ENCODE measurements around the gene GATAD2B.

GATAD2B gene

GRCh38 chr1:153779781-153780541 lies 142.8 kb downstream of the GATAD2B start:
- H3K27me3 ChIP-seq (ENCODE audit: low read depth), result no peaks in the 10 kb centered on the region
- in situ Hi-C loops (cut with MboI; ENCODE audit: low sequenced_read_pairs), result loop anchor here (25.0 kb wide), 1 partner anchor 207 kb away; the partner anchor contains the start of genes JTB, RAB13 and RPS27
- H3K36me3 ChIP-seq (replicated peaks), result no peaks in the 10 kb centered on the region
- H3K4me3 ChIP-seq, result no peak overlapping the region
- H3K4me1 ChIP-seq, result peaks cover 9% of the 10 kb centered on the region
- no peaks in the 10 kb centered on the region for H3K9me3 ChIP-seq
- DNase-seq (ENCODE audit: low spot score in 2 of 2), result no peak

GRCh38 chr1:153778824-153779519 lies 143.8 kb downstream of the GATAD2B start:
- in situ Hi-C loops (cut with MboI; ENCODE audit: low sequenced_read_pairs), result loop anchor here (25.0 kb wide), 1 partner anchor 208 kb away; the partner anchor contains the start of genes JTB, RAB13 and RPS27
- Histone ChIP-seq H3K4me3 (no peak overlapping the region), H3K27me3 (ENCODE audit: low read depth) (no peaks in the 10 kb centered on the region), H3K9me3 (no peaks in the 10 kb centered on the region), H3K36me3 (replicated peaks) (no peaks in the 10 kb centered on the region; the same call in 1 of the 2 replicates), H3K4me1 (peaks cover 12% of the 10 kb centered on the region)
- no peak for DNase-seq (ENCODE audit: low spot score in 2 of 2)

- H3K4me1 ChIP-seq, result peaks cover 9% of the 10 kb centered on the region; the same call in 1 of the 2 replicates
- no peak for DNase-seq (ENCODE audit: low spot score in 2 of 2)
- no peaks in the 10 kb centered on the region for H3K27me3 ChIP-seq (ENCODE audit: low read depth)
- H3K9me3 ChIP-seq, result no peaks in the 10 kb centered on the region
- in situ Hi-C loops (cut with MboI; ENCODE audit: low sequenced_read_pairs), result loop anchor here (25.0 kb wide), 1 partner anchor 209 kb away; the partner anchor contains the start of genes JTB, RAB13 and RPS27
- no peak overlapping the region for H3K4me3 ChIP-seq
- peaks cover 4% of the 10 kb centered on the region; the same call in 1 of the 2 replicates for H3K36me3 ChIP-seq (replicated peaks)
Measured at GRCh38 chr1:153778051-153778823, 144.5 kb downstream of the GATAD2B start.

GRCh38 chr1:153777648-153778047 lies 145.1 kb downstream of the GATAD2B start:
- Histone ChIP-seq H3K4me1 (peaks cover 6% of the 10 kb centered on the region; the same call in 1 of the 2 replicates), H3K9me3 (no peaks in the 10 kb centered on the region), H3K36me3 (replicated peaks) (peaks cover 10% of the 10 kb centered on the region), H3K4me3 (no peak overlapping the region), H3K27me3 (ENCODE audit: low read depth) (no peaks in the 10 kb centered on the region)
- in situ Hi-C loops (cut with MboI; ENCODE audit: low sequenced_read_pairs), result loop anchor here (25.0 kb wide), 1 partner anchor 210 kb away; the partner anchor contains the start of genes JTB, RAB13 and RPS27
- no peak for DNase-seq (ENCODE audit: low spot score in 2 of 2)

- in situ Hi-C loops (cut with MboI; ENCODE audit: low sequenced_read_pairs), result loop anchor here (25.0 kb wide), 1 partner anchor 210 kb away; the partner anchor contains the start of genes JTB, RAB13 and RPS27
- Histone ChIP-seq H3K9me3 (no peaks in the 10 kb centered on the region), H3K36me3 (replicated peaks) (peaks cover 17% of the 10 kb centered on the region), H3K27me3 (ENCODE audit: low read depth) (no peaks in the 10 kb centered on the region), H3K4me1 (peaks cover 6% of the 10 kb centered on the region; the same call in 1 of the 2 replicates), H3K4me3 (no peak overlapping the region)
- DNase-seq (ENCODE audit: low spot score in 2 of 2), result no peak
Measured at GRCh38 chr1:153776845-153777370, 145.9 kb downstream of the GATAD2B start.

- Histone ChIP-seq H3K27me3 (ENCODE audit: low read depth) (no peaks in the 10 kb centered on the region), H3K4me1 (peaks cover 6% of the 10 kb centered on the region; the same call in 1 of the 2 replicates), H3K36me3 (replicated peaks) (peaks cover 23% of the 10 kb centered on the region), H3K9me3 (no peaks in the 10 kb centered on the region), H3K4me3 (peak overlapping the region; percentile 57)
- in situ Hi-C loops (cut with MboI; ENCODE audit: low sequenced_read_pairs), result loop anchor here (25.0 kb wide), 1 partner anchor 211 kb away; the partner anchor contains the start of genes JTB, RAB13 and RPS27
- DNase-seq (ENCODE audit: low spot score in 2 of 2), result no peak
Measured at GRCh38 chr1:153776352-153776751, 146.4 kb downstream of the GATAD2B start.

- in situ Hi-C loops (cut with MboI; ENCODE audit: low sequenced_read_pairs), result loop anchor here (25.0 kb wide), 1 partner anchor 212 kb away; the partner anchor contains the start of genes JTB, RAB13 and RPS27
- H3K27me3 ChIP-seq (ENCODE audit: low read depth), result no peaks in the 10 kb centered on the region
- peaks cover 25% of the 10 kb centered on the region for H3K36me3 ChIP-seq (replicated peaks)
- peak; percentile 58 to 89 for DNase-seq (ENCODE audit: low spot score in 2 of 2)
- H3K9me3 ChIP-seq, result no peaks in the 10 kb centered on the region
- H3K4me3 ChIP-seq, result peak overlapping the region; percentile 57
- peaks cover 6% of the 10 kb centered on the region; the same call in 1 of the 2 replicates for H3K4me1 ChIP-seq
Measured at GRCh38 chr1:153775458-153776327, 147.1 kb downstream of the GATAD2B start.

- H3K27me3 ChIP-seq (ENCODE audit: low read depth), result no peaks in the 10 kb centered on the region
- peak within 1 kb of the TSS; percentile 57 for H3K4me3 ChIP-seq
- peaks cover 30% of the 10 kb centered on the region for H3K36me3 ChIP-seq (replicated peaks)
- H3K9me3 ChIP-seq, result no peaks in the 10 kb centered on the region
- H3K4me1 ChIP-seq, result peaks cover 6% of the 10 kb centered on the region; the same call in 1 of the 2 replicates
- in situ Hi-C loops (cut with MboI; ENCODE audit: low sequenced_read_pairs), result loop anchor here (25.0 kb wide), 2 partner anchors 212 to 413 kb away; partner anchors contain the start of genes JTB, RAB13, RPS27 and S100A9
- peak; percentile 55 to 83 for DNase-seq (ENCODE audit: low spot score in 2 of 2)
Measured at GRCh38 chr1:153774780-153775457, 147.9 kb downstream of the GATAD2B start, which contains the start of gene SLC27A3. Gene SLC27A3 (plus strand): TSS chr1:153775407. CDS start chr1:153775498, 91 bp downstream.

- in situ Hi-C loops (cut with MboI; ENCODE audit: low sequenced_read_pairs), result loop anchor here (25.0 kb wide), 1 partner anchor 412 kb away; the partner anchor contains the start of gene S100A9
- no peaks in the 10 kb centered on the region for H3K27me3 ChIP-seq (ENCODE audit: low read depth)
- no peak for DNase-seq (ENCODE audit: low spot score in 2 of 2)
- peaks cover 6% of the 10 kb centered on the region; the same call in 1 of the 2 replicates for H3K4me1 ChIP-seq
- peaks cover 36% of the 10 kb centered on the region for H3K36me3 ChIP-seq (replicated peaks)
- no peaks in the 10 kb centered on the region for H3K9me3 ChIP-seq
- H3K4me3 ChIP-seq, result no peak overlapping the region
Measured at GRCh38 chr1:153774026-153774595, 148.7 kb downstream of the GATAD2B start.

- H3K36me3 ChIP-seq (replicated peaks), result peaks cover 42% of the 10 kb centered on the region
- in situ Hi-C loops (cut with MboI; ENCODE audit: low sequenced_read_pairs), result loop anchor here (25.0 kb wide), 1 partner anchor 411 kb away; the partner anchor contains the start of gene S100A9
- DNase-seq (ENCODE audit: low spot score in 2 of 2), result no peak
Measured at GRCh38 chr1:153773096-153773921, 149.5 kb downstream of the GATAD2B start.

More at GRCh38 chr1:153773096-153773921, 149.5 kb downstream of the GATAD2B start:
- H3K4me1 ChIP-seq, result peaks cover 6% of the 10 kb centered on the region; the same call in 1 of the 2 replicates
- no peaks in the 10 kb centered on the region for H3K9me3 ChIP-seq
- H3K27me3 ChIP-seq (ENCODE audit: low read depth), result no peaks in the 10 kb centered on the region
- no peak overlapping the region for H3K4me3 ChIP-seq

Data from HAP-1 (cell line).